ENCODE measurements around the gene PTPRB.
A peak's percentile ranks its signal among the peaks of the same experiment; 100 is the strongest.

PTPRB gene

DNA sequence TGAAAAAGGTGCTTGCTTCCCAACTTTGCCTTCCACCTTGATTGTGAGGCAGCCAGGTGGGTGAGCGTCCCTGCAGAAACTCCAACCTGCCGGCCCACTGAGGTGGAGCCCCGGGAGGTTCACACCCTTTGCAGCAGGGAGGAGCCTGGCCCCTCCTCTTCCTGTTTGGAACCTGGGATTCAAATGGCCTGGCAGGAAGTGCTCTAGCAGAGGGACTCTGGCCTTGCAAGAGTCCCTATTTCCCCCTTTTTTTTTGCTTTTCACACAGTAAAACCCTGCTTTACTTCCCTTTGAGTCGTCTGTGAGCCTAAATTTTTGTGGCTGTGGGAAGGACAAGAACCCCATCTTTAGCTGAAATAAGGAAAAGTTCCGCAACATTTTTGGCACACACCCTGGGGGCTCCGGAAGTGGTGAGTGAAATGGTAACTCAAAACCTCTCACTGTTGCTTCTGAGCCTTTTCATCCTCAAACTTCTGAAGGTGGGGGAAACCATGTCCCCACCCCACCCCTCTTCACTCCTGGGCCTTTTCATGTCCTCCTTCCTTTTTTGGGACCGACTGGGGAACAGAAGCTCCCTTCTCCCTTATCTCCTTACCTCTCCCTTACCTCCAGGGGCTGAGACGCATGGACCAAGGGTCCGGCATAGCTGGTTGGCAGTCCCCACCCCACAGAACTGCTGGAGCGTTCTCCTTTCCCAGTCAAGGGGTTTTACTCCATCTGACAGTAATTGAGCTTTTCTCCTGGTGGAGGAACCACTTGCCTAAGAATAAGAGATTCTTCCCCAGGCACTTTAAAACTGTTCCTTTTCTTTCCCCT lies 169.1 kb downstream of the PTPRB start:
- Histone ChIP-seq H3K27ac (ENCODE audit: low read depth, low read length) (peak overlapping the region; percentile 42), H2AFZ (ENCODE audit: low read depth, low read length, severe bottlenecking) (peak overlapping the region; percentile 29), H3K4me3 (ENCODE audit: insufficient read depth, low read length, poor library complexity, severe bottlenecking) (peak overlapping the region; percentile 59), H3K27me3 (ENCODE audit: low read length) (no peaks in the 10 kb centered on the region), H3K79me2 (ENCODE audit: insufficient read depth, low read length) (peaks cover 25% of the 10 kb centered on the region; the same call in 1 of the 2 replicates), H3K9me2 (replicated peaks; ENCODE audit: insufficient read depth, low read length) (no peaks in the 10 kb centered on the region), H3F3A (ENCODE audit: insufficient read depth) (no peaks in the 10 kb centered on the region), H3K9me3 (ENCODE audit: insufficient read depth, low read length) (peaks cover 15% of the 10 kb centered on the region; the same call in 1 of the 2 replicates), H3K9ac (ENCODE audit: low read length) (peak overlapping the region; percentile 63), H3K4me2 (ENCODE audit: low read depth, low read length, poor library complexity, severe bottlenecking) (peak overlapping the region; percentile 59), H3K36me3 (ENCODE audit: low read length) (no peaks in the 10 kb centered on the region), H4K20me1 (ENCODE audit: low read depth, low read length) (no peaks in the 10 kb centered on the region)
- no peak for TF ChIP-seq EZH2phosphoT487 (conservative IDR thresholded peaks at IDR 0.05; ENCODE audit: low read length)
- TF ChIP-seq, protein P1, sequence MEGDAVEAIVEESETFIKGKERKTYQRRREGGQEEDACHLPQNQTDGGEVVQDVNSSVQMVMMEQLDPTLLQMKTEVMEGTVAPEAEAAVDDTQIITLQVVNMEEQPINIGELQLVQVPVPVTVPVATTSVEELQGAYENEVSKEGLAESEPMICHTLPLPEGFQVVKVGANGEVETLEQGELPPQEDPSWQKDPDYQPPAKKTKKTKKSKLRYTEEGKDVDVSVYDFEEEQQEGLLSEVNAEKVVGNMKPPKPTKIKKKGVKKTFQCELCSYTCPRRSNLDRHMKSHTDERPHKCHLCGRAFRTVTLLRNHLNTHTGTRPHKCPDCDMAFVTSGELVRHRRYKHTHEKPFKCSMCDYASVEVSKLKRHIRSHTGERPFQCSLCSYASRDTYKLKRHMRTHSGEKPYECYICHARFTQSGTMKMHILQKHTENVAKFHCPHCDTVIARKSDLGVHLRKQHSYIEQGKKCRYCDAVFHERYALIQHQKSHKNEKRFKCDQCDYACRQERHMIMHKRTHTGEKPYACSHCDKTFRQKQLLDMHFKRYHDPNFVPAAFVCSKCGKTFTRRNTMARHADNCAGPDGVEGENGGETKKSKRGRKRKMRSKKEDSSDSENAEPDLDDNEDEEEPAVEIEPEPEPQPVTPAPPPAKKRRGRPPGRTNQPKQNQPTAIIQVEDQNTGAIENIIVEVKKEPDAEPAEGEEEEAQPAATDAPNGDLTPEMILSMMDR (IDR thresholded peaks at IDR 0.05; ENCODE audit: insufficient read depth, low read length, poor library complexity, severe bottlenecking), result no peak

DNA sequence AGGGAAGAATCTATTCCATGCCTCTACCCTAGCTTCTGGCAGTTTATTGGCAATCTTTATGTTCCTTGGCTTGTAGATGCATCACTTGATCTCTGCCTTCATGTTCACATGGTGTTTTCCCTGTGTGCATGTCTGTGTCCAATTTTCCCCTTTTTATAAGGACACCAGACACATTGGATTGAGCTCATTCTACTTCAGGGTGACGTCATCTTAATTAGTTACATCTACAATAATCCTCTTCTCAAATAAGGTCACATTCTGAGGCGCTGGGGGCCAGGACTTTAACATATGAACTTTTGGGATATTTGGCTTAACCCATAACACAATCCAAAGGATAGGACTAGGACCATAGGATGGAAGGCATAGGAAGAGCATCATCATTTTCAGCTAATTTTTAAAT lies 169.8 kb downstream of the PTPRB start:
- H3K9ac ChIP-seq (ENCODE audit: low read length), result no peak overlapping the region
- no peaks in the 10 kb centered on the region for H3K36me3 ChIP-seq (ENCODE audit: low read length)
- TF ChIP-seq EZH2phosphoT487 (conservative IDR thresholded peaks at IDR 0.05; ENCODE audit: low read length), result no peak
- TF ChIP-seq, protein P1 (IDR thresholded peaks at IDR 0.05; ENCODE audit: insufficient read depth, low read length, poor library complexity, severe bottlenecking), result no peak
- H3K4me3 ChIP-seq (ENCODE audit: insufficient read depth, low read length, poor library complexity, severe bottlenecking), result peak overlapping the region; percentile 59
- no peak overlapping the region for H3K27ac ChIP-seq (ENCODE audit: low read depth, low read length)
- H3K9me3 ChIP-seq (ENCODE audit: insufficient read depth, low read length), result peaks cover 17% of the 10 kb centered on the region; the same call in 1 of the 2 replicates
- H3K79me2 ChIP-seq (ENCODE audit: insufficient read depth, low read length), result peaks cover 25% of the 10 kb centered on the region; the same call in 1 of the 2 replicates
- peak overlapping the region; percentile 29 for H2AFZ ChIP-seq (ENCODE audit: low read depth, low read length, severe bottlenecking)
- H3K9me2 ChIP-seq (replicated peaks; ENCODE audit: insufficient read depth, low read length), result no peaks in the 10 kb centered on the region
- H3K4me2 ChIP-seq (ENCODE audit: low read depth, low read length, poor library complexity, severe bottlenecking), result peak overlapping the region; percentile 59
- H3K27me3 ChIP-seq (ENCODE audit: low read length), result no peaks in the 10 kb centered on the region
- H4K20me1 ChIP-seq (ENCODE audit: low read depth, low read length), result no peaks in the 10 kb centered on the region
- H3F3A ChIP-seq (ENCODE audit: insufficient read depth), result no peaks in the 10 kb centered on the region

DNA sequence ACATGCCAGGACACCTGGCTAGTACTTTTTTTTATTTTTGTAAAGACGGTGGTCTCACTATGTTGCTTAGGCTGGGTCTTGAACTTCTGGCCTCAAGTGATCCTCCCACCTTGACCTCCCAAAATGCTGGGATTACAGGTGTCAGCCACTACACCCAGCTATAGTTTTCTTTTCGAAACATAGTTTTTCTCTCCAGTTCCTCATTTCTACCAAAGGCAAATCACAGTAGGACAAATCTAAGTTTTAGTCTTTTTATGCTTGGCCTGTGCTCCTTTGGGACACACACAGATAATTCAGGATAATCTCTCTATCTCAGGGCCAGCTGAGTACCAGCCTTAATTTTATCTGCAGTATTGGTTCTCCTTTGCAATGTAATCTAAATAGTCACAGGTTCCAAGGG lies 170.5 kb downstream of the PTPRB start:
- Histone ChIP-seq H3K4me3 (ENCODE audit: insufficient read depth, low read length, poor library complexity, severe bottlenecking) (no peak overlapping the region), H3K36me3 (ENCODE audit: low read length) (no peaks in the 10 kb centered on the region), H3K9me2 (replicated peaks; ENCODE audit: insufficient read depth, low read length) (no peaks in the 10 kb centered on the region), H2AFZ (ENCODE audit: low read depth, low read length, severe bottlenecking) (no peak overlapping the region), H4K20me1 (ENCODE audit: low read depth, low read length) (no peaks in the 10 kb centered on the region), H3K79me2 (ENCODE audit: insufficient read depth, low read length) (peaks cover 25% of the 10 kb centered on the region; the same call in 1 of the 2 replicates), H3K9ac (ENCODE audit: low read length) (no peak overlapping the region), H3K27ac (ENCODE audit: low read depth, low read length) (no peak overlapping the region), H3K4me2 (ENCODE audit: low read depth, low read length, poor library complexity, severe bottlenecking) (no peak overlapping the region), H3K9me3 (ENCODE audit: insufficient read depth, low read length) (peaks cover 17% of the 10 kb centered on the region; the same call in 1 of the 2 replicates), H3K27me3 (ENCODE audit: low read length) (no peaks in the 10 kb centered on the region), H3F3A (ENCODE audit: insufficient read depth) (no peaks in the 10 kb centered on the region)
- no peak for TF ChIP-seq EZH2phosphoT487 (conservative IDR thresholded peaks at IDR 0.05; ENCODE audit: low read length)
- TF ChIP-seq, protein P1 (IDR thresholded peaks at IDR 0.05; ENCODE audit: insufficient read depth, low read length, poor library complexity, severe bottlenecking), result no peak
